HG03520 (cell line): ENCODE results near the gene CFAP99.

Source experiments
- ATAC-seq: cut with Tn5 transposase; IDR thresholded peaks from one replicate; pipeline ENCODE4 v1.9.1; 2021; ENCODE audit warnings: mild to moderate bottlenecking, moderate library complexity; ENCODE audit not compliant: unreplicated experiment

Gene CFAP99

DNA sequence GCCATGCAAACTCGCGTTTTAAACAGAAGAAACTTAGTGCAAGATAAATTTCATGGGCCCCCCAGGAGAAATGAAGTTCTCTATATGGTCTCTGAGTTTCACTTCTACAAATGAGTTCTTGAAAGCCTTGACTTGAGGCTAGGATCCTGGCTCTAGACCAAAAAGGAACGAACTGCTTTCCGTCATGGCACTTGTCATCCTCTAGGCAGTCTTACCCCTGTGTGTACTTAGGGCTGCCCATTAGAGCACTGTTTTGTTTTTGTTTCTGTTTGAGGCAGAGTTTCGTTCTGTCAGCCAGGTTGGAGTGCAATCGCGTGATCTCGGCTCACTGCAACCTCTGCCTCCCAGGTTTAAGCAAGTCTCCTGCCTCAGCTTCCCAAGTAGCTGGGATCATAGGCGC is 79.2 kb downstream of the CFAP99 start:
- peak; percentile 97 for ATAC-seq

- no peak for ATAC-seq
Observed at GRCh38 chr4:2500547-2500946, 81.8 kb downstream of the CFAP99 start.

DNA sequence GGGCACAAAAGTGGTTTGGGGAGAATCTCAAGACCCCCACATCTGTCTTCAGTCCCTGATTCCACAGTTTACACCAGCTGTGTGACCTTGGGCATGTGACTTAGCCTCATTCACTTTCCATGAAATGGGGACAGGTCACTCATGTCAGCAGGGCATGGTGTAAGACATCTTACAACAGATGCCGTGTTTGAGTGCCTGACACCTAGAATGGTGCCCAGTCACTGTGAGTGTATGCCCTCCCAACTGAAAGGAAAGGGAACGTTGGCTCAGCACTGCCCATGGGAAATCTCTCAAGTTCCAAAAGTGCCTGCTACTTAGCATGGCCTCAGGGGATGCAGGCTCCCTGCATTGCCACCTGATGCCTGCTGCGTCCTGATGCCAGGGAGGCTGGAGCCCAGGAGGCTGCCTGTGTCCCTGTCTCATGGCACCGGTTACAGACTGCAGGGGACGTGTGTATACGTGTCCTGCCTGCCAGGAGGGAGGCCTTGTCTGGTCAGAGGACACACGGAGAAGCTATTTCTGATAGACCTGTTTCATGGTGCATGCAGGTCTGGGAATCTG is 82.4 kb downstream of the CFAP99 start:
- no peak for ATAC-seq

DNA sequence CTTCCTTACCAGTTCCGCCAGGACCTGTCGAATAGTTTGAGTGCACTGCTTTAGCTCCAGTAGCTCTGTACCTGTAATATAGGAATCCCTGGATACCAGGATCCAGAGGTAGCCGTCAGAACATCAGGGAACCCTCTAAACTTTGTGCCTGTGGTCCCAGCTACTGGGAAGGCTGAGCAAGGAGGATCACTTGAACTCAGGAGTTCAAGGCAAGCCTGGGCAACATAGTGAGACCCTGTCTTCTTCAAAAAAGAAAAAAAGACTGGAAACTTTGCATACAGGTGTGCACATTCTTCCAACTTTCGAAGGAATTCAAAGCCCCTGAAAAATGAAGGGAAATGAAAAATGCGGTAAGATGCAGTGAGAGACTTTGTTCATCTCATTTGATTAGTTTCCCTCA is 85.1 kb downstream of the CFAP99 start:
- ATAC-seq: no peak

DNA sequence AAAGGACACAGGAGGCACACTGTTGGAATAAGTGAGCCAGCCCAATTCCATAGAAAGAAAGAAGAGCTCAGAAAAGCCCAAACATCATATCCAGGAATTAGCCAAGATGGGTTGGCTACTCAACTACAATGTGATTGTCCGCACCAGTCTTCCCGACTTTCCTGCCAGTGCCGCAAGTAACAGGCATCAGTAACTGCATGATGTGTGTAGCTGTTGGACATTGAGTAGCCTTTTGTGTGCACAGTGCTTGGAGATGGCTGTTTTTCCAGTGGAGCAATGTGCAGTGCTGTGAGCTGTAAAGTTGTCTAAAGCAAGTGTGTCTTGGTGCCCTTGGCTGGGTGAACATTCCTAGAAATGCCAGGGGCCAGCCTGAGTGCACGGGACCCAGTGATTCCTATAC is 88.5 kb downstream of the CFAP99 start:
- no peak for ATAC-seq

DNA sequence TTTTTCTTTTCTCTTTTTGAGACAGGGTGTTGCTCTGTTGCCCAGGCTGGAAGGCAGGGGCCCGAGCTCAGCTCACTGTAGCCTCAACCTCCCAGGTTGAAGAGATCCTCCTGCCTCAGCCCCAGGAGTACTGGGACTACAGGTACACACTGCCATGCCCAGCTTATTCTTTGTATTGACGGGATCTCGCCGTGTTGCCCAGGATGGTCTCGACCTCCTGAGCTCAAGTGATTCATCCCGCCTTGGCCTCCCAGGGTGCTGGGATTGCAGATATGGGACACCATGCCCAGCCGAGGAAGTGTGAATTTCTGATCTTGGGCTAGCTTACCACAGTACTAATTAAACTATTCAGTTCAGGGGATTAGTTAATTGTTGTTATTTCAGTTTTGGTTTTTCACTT is 89.1 kb downstream of the CFAP99 start:
- ATAC-seq: no peak

GRCh38 chr4:2510351-2511259 is 91.8 kb downstream of the CFAP99 start:
- no peak for ATAC-seq

GRCh38 chr4:2511645-2512131 is 92.9 kb downstream of the CFAP99 start:
- ATAC-seq: no peak
